ENCODE measurements around the gene FASN.
A peak's percentile ranks its signal among the peaks of the same experiment; 100 is the strongest.

FASN gene

DNA sequence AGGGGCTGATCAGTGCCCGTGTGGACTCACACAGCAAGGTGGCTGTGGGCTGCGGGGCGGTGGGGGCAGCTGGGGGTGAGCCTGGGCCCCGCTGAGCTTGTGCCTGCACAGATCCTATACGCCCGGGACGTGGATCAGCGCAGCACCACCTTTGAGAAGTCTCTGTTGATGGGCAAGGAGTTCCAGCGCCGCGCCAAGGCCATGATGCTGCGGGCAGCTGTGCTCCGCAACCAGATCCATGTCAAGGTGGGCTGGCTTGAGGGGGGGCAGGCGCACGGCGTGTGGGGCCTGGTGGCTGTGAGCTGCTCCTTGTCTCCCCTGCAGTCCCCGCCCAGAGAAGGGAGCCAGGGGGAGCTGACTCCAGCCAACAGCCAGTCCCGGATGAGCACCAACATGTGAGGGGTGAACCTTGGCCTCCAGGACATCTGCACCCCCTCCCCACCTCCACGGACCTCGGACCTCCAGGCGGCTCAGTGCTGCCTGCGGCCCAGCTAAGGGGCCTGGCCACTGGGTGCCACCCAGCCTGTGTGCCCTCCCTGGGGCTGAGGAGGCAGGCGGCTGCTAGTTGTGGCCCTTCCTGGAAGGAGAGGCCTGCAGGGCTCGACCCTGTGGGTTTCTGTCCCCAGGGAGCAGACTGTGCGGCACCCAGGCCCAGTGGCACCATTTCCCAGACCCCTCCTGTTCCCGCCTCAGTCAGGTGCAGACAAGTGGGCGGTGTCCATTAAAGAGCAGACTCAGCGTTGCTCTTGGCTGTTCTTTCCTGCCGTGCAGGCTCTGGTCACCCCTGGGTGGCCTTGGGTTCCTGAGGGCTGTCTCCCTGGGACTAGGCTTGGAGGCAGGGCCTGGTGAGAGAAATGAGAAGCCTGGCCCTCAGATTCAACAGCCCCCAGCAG, 41.1 kb downstream of the FASN start:
- DNase-seq (ENCODE audit: low spot score): no peak

DNA sequence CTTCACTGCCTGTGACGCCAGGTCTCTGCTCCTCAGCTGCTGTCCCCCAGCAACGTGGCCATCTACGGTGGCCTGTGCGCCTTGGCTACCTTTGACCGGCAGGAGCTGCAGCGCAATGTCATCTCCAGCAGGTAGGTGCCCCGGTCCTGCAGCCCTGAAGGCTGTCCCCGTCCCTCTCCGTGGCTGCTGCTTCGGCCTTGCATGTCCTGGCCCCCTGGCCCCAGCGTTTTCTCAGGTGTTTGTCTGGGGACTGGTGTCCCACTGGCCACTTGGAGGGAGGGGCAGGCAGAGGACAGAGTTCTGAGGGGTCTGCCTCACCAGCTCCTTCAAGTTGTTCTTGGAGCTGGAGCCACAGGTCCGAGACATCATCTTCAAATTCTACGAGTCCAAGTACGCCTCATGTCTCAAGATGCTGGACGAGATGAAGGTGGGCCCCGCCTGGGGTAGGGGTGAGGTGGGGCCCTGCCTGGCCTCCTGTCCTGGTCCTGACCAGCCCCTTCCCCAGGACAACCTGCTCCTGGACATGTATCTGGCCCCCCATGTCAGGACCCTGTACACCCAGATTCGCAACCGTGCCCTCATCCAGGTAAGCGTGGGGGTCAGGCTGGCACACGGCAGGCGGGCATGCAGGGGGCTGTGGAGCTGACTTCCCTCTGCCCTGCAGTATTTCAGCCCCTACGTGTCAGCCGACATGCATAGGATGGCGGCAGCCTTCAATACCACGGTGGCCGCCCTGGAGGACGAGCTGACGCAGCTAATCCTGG, 41.9 kb downstream of the FASN start:
- no peak for DNase-seq (ENCODE audit: low spot score)

DNA sequence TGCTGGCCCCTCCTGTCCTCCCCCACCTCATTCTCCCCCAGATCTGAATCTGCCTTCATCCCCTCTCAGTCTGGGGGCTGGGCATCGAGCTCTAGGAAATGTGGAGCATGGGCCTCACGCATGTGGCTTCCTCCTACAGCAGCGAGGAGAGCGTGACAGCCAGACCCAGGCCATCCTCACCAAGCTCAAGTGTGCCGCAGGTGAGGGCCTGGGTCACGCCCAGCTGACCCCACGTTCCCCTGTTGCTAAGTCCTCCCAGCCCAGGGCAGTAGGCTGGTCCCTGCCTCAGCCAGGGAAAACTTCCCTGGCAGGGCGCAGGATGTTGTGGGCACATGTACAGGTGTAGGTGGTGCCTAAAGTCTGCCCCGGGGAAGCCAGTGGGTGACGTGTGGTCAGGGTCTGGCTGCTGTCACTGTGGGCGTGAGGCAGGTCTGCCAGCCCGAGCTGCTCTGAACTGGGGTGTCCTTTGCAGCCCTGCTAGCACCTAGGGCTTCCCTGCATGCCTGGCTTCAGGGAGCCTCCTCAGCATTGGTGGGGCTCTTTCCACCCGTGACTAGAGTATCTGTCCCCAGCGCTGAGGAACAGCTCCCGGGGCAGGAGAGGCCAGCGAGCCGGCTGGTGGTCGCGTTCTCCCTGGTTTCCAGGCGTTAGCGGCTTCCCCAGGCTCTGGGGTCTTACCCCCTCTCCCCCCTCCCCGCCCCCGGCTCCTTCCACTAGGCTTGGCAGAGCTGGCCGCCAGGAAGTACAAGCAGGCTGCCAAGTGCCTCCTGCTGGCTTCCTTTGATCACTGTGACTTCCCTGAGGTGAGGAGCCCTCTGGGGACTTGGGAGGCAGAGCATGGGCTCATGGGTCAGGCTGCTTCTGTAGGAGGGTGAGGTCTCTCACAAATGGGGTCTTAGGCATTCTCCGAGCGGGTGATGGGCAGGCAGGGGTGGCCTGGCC, 42.7 kb downstream of the FASN start:
- DNase-seq (ENCODE audit: low spot score): no peak

DNA sequence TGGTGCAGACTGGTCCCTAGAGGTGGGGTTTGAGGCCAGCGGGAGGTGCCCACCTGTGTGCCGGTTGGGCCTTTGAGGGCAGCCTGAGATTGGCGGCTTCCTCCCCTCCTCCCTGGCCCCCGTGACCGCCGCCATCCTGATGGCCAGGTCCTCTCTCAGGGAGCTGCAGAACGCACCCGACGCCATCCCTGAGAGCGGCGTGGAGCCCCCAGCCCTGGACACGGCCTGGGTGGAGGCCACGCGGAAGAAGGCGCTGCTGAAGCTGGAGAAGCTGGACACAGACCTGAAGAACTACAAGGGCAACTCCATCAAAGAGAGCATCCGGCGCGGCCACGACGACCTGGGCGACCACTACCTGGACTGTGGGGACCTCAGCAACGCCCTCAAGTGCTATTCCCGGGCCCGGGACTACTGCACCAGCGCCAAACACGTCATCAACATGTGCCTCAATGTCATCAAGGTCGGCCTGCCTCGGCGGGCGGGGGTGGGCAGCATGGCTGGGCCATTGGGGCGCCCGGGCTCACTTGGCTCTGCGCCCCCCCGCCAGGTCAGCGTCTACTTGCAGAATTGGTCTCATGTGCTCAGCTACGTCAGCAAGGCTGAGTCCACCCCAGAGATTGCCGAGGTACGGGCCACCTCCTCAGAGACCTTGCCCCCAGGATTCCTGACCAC, 43.5 kb downstream of the FASN start:
- DNase-seq (ENCODE audit: low spot score): no peak

DNA sequence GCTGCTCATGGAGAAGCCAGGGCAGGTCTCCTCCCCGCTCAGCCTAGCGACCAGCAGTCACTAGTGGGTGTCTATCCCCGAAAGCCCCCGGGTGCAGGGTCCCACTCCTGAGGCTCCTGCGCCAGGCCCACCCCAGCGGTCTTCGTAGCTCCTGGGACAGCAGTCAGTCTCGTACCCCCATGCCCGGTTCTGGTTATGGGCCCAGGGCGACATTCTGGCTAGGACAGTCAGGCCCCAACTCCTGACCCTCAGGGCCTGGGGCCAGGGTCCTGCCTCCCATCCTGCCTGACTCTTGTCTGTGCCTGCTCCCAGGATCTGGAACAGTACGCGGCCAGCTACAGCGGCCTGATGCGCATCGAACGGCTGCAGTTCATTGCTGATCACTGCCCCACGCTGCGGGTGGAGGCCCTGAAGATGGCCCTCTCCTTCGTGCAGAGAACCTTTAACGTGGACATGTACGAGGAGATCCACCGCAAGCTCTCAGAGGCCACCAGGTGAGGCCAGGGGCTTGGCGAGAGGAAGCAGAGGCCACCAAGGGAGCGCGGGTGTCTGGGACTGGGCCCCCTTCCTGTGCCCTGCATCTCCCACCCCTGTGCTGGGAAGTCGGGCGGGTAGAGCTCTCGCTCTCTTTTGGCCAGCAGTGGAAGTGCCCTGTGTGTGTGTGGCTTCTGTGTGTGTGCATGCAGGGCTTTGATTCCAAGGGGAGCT, 44.3 kb downstream of the FASN start:
- DNase-seq (ENCODE audit: low spot score): no peak

DNA sequence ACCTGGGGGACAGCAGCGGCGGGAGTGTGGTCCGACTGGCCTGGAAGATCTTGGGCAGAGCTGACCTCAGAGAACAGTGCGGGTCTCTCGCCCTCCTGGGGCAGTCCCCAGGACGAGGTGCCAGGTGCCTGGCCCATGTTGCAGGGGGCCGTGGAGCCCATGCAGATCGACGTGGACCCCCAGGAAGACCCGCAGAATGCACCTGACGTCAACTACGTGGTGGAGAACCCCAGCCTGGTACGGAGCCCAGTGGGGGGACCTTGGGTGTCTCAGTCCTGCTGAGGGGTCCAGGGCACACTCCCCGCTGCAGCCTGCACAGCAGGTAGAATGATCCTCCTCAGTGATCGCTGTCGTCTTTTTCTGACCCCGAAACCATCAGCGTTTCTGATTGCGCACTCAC, 44.9 kb downstream of the FASN start:
- DNase-seq (ENCODE audit: low spot score): no peak

DNA sequence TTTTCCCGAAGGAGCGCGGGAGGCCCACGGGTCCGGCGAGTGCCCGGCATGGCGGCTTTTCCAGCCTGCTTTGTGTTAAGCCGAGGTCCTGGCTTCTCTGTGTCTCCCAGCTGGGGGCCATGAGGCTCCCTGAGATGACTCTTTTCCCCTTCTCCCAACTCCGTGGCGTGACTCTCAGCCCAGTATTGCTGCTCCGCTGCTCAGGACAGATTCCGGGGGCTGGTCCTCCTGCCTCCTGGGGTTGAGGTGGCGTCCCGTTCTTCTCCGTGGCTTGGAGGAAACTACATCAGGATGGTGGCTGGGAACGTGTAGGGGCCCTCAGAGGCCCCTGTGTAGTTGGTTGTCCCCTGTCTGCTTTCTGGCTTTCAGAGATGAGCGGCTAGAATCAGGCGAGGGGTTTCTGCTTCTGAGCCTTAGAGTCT, 45.4 kb downstream of the FASN start:
- DNase-seq (ENCODE audit: low spot score): no peak

DNA sequence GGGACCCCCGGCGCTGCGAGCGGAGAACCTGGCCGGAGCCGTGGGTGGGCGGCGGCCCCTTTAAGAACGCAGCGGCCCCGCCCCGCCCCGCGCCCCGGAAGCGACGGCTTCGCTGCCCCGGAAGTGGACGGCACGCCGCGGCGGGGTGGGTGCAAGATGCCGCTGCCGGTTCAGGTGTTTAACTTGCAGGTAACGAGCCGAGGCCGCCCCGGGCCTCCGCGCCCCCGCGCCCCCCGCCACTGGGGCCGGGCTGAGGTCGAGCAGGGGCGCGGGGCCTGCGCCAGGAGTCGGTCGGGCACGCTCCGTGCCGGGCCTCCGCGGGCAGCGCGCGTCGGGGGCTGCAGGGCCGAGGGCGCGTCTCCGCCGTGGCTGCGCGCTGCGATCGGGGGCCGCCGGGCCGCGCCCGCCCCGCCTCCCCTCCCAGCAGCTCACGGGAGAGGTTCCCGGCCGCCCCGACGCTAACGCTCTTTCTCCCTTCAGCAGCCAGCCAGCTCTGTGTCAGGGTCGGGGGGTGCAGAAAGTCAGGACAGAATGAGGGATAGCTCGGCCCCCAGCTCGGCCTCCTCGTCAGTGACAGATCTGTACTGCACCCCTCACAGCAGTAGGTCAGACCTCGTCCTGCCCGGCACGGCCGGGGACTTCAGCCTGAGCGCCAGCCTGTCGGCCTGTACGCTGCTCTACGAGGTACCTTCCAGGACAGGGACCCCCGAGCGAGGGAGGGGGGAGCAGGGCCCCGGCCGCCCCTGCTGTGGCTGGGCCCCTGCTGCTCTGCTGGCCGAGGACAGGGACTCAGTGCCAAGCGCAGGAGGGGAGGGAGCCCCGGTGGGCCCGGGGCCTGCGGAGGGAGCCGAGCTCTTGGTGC, 46.0 kb downstream of the FASN start, which contains the start of the genes GPS1 and RFNG:
Gene GPS1, plus strand, starts transcription at position 123 of the 862 bp plus-strand sequence. Its CDS starts 34 bp downstream, at position 157.
Gene RFNG, minus strand, starts transcription at position 36 of the 862 bp plus-strand sequence. CDS start 45 bp downstream, outside the sequence.
- DNase-seq (ENCODE audit: low spot score): peak; percentile 95

DNA sequence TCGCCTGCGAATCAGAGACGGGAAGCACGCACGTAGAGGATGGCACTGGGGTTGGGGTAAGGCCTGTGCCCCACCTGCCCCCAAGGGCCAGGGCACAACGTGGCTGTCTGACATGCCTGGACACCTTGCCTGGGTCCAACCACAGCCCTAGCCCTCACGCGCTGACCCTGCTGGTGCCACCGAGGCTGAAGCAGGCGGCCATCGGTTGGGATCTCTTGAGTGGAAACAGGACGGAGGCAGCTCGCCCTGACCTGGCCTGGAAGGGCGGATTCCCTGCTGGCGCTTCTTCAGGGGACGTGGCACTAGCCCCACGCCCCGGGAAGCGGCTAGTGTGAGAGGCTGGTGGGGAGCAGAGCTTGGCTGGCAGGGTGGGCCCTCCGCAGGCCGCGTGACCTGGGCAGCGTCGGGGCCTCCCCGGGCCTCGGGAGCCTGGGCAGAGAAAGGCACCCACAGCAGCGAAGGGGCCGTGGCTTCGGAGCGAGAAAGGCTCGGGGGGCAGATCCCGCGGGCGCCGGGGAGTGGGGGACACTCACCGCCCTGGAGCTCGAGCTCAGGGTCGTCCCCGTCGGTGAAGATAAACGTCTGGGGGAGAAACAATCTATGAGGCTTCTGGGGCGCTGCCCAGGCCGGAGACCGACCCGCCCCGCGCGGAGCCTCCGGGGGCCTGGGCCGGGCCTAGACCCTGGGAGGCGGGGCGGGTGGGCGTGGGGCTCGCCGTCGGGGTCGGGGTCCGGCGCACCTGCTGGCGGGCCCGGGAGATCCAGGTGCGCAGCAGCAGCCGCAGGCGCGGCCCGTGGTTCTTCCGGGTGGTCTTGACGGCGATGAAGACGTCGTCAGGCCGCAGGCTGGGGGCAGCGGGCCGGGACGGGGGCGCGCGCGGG, 47.0 kb downstream of the FASN start:
- DNase-seq (ENCODE audit: low spot score): peak; percentile 54

DNA sequence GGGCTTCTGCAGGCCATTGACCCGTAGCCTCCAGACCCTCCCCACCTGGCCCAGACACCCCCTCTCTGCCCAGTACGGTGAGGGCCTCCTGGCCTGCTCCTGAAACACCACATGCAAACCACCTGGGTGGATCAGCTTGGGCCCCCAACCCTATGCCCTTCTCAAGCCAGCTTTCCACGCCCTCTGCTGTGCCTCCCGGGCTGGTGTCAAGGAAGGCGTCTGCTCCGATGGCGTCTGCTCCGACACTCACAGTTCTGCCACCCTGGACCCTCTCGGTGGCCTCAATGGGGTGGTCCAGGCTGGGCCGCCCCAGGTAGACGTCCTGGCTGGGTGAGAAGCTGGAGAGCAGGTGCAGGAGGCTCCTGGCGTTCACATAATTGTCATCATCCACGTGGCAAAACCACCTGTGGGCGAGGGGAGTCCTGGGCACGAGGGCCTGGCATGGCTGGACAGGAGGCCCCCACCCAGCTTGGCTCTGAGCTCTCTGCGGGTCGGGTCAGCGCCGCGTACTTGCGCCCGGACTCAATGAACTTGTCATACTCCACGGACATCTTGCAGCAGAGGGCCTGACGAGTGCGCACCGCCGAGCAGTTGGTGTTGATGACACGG, 47.8 kb downstream of the FASN start:
- no peak for DNase-seq (ENCODE audit: low spot score)

DNA sequence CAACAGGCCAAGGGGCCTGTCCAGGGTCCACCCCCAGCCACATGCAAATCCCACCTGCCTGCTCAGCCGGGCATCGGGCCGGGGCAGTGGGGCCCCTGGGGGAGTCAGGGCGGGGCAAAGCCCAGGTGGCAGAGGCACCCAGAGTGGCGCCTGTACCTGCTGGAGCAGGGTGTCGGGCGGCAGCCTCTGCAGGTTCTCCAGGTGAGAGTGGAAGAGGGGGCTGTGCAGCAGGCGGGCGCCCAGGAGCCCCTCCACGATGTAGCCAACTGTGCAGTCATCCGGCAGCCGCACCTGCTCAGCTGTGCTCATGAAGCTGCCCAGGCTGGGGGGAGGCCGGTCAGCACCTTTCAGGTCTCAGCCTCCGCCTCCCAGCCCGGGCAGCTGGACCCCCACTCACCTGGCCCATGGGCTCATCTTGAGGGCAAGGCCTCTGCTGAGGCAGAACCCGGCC, 48.5 kb downstream of the FASN start:
- DNase-seq (ENCODE audit: low spot score): no peak

DNA sequence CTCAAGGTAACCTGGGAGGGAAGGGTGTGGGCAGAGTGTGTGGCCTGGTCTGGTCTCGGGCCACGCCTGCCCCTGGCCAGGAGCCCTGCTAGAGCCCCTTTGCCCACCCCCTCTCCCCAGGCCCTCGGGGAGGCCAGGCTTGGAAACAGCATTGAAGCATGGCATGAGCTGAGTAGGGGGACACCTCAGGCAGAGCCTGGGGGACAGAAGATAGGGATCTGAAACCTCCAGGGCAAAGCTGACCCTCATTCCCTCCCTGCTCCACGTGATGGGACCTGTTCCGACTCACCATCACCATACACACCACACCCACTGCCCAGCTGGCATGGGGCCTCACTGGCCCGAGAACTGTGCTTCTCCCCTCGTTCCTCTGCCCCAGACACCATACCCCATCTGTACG, 48.9 kb downstream of the FASN start:
- DNase-seq (ENCODE audit: low spot score): no peak

DNA sequence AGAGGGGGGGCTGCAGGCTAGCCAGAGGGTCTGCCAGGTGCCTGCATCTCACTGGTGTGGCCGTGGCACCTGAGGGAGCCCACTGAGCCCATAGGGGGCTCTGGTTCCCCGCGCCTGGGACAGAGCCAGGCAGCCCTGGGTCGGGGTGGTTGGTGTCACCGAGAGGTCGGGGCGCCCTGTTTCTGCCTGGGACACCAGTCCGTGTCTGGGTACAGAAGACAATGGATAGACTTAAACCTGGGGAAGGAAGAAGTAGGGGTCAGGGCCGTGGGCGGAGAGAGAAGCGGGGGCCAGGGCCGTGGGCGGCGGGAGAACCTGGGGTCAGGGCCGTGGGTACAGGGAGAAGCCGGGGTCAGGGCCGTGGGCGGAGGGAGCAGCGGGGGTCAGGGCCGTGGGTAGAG, 49.5 kb downstream of the FASN start:
- no peak for DNase-seq (ENCODE audit: low spot score)

DNA sequence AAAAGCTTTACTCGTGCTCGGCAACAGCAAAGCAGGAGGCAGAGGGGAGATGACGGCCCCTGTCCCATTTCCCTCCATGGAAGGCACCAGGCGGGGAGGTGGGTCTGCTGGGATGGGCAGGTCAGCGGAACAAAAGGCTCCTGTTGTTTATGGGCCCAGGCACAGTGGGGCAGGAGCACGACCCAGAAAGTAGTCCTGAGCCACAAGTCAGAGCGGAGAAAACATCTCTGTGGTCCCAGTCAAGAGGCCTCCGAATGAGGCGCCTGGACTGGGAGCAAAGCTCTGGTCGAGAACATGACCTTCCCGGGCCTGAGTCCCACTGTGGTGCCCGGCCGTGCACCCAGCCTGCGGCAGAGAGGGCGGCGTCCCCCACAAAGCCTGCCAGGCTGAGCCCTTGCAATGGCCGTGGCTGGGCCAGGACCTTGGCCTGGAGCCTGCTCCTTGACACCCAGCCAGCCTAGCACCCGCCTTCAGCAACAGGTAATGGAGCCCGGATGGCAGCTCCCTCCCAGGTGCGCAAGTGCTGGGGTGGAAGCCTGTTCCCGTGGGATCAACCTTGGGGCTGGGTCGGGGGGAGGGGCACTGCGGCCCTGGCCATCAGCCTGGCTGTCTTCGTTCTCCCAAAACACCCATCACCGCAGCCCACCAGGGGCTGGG, 50.0 kb downstream of the FASN start:
- no peak for DNase-seq (ENCODE audit: low spot score)

DNA sequence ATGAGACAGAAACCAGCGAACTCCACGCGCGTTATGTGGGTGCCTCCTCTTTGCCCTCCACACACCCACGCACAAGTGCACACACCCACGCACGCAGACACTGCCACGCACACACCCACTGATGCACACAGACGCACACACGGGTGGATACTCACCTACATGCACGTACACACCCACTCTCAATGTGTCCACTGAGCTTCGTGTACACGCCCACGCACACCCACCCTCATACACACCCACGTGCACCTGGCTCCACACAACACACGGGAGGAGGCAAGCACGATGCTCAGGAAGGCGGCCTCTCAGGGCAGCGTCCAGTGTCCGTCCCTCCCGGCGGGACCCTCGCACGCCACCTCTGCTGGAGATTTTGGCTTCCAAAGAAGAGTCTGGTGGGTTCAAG, 50.7 kb downstream of the FASN start:
- DNase-seq (ENCODE audit: low spot score): no peak

DNA sequence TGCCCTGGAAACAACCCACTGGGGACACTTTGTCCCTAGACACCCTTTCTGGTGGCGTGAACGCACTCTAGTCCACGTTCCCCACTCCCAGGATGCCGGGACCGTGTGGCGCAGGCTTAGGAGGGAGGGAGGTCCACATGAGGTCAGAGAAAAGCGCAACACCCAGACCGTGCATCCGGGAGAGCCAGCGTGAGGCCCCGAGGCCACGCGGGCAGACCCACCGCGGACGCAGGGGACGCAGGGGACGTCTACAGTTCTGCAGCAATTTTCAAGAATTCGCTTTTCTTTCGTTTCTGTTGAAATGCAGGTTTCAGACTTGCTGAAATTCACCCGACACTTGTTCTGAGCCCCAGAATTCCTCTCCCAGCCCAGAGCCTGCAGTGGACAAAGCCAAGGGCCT, 51.1 kb downstream of the FASN start:
- no peak for DNase-seq (ENCODE audit: low spot score)

DNA sequence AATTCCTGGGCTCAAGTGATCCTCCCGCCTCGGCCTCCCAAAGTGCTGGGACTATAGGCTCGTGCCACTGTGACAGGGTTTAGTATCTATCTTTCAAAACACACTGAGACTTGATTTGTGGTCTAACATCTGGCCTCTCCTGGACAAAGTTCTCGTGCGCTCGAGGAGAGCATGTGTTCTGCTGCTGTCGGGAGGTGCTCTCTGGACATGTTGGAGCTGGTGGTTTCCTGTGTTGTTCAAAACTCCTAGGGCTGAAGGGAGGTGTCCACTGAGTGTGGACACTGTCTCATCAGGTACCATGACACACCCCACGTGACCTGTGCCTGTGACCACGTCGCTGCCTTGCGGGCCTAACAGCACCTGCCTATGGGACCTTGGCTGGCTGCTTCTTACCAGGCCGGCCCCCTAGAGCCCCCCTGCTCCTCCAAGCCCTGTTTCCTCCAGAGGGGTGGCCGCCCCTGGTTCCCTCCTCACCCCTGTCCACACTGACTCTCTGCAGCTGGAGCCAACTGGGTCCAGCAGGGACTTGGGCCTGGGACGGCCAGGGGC, 52.0 kb downstream of the FASN start:
- no peak for DNase-seq (ENCODE audit: low spot score)

All from HuH-7 (cell line).